Measurements from ENCODE around the gene RAF1. TPM values are rescaled to one million over a fixed set of nuclear protein-coding genes. Genes with fewer than 3 reads are reported as not detected.

The RAF1 gene
- total RNA-seq, 1 experiment from 2014 or later: 64.3 TPM

DNA sequence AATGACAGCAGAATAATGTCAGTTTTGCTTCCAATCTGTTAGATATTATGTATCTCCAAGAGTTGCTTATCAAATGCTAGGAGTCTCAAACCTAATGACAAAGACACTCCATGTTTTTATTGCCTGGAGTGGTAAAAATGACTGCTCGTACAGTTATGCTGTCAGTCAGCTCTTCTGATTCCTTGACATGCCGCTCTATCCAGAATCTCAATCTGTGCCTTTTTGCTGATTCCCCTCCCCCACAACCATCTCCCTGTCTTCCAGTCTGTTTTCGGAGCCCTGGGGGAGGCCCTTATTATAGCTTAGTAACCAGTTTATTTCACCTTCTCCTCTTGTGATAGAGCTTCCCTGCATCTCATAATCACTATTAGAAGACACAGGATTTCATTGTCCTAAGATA is 104.4 kb downstream of the RAF1 start:
- Histone ChIP-seq H3K27me3 (ENCODE audit: insufficient read depth, low read length) (no peaks in the 10 kb centered on the region), H3K9ac (ENCODE audit: low read length) (no peak overlapping the region), H4K20me1 (ENCODE audit: insufficient read depth) (peaks cover 6% of the 10 kb centered on the region; the same call in 1 of the 2 replicates), H3K9me2 (ENCODE audit: insufficient read depth) (no peaks in the 10 kb centered on the region), H3K79me2 (ENCODE audit: insufficient read depth, low read length) (peaks cover 75% of the 10 kb centered on the region), H3K4me3 (replicated peaks in 1 of 2; ENCODE audit: low read depth in 1 of 2, low read length in 2 of 2) (no peak overlapping the region), H3K27ac (ENCODE audit: low read depth, low read length) (no peak overlapping the region), H3K4me2 (ENCODE audit: low read length) (no peak overlapping the region), H3K9me3 (ENCODE audit: control insufficient read depth in 1 of 2, insufficient read depth in 1 of 2, low read depth in 1 of 2, low read length in 2 of 2) (no peaks in the 10 kb centered on the region), H2AFZ (ENCODE audit: low read depth, low read length, poor library complexity, severe bottlenecking) (no peak overlapping the region), H3K36me3 (ENCODE audit: control insufficient read depth in 1 of 2, insufficient read depth in 2 of 2, low read length in 2 of 2) (no peaks in the 10 kb centered on the region), H3K4me1 (ENCODE audit: control insufficient read depth in 1 of 2, insufficient read depth in 2 of 2, low read length in 2 of 2) (peaks cover 8 to 26% of the 10 kb centered on the region in 2 experiments)
- ATAC-seq: no peak
- POLR2A ChIA-PET: no interaction called here
- BruUV-seq (replicated peaks): no TSS peak
- DNase-seq (ENCODE audit: low read depth, low spot score): no peak
- TF ChIP-seq ELF1 (IDR thresholded peaks at IDR 0.05; ENCODE audit: borderline replicate concordance, low read depth): no peak
- no peak for TF ChIP-seq MAX (IDR thresholded peaks at IDR 0.05)
- no peak for TF ChIP-seq RAD21 (IDR thresholded peaks at IDR 0.05; ENCODE audit: low read depth)
- no peak for TF ChIP-seq CEBPB (IDR thresholded peaks at IDR 0.05; ENCODE audit: low read depth)
- no peak for TF ChIP-seq JUND (IDR thresholded peaks at IDR 0.05)
- TF ChIP-seq SRF (IDR thresholded peaks at IDR 0.05; ENCODE audit: low read depth): no peak
- no peak for TF ChIP-seq EZH2phosphoT487 (IDR thresholded peaks at IDR 0.05; ENCODE audit: borderline replicate concordance)
- TF ChIP-seq SIN3A (IDR thresholded peaks at IDR 0.05; ENCODE audit: low read depth): no peak
- TF ChIP-seq TCF7L2 (IDR thresholded peaks at IDR 0.05; ENCODE audit: borderline replicate concordance, extremely low read depth, insufficient read depth, insufficient read length): no peak
- CTCF ChIA-PET: no interaction called here
- RAD21 ChIA-PET (ENCODE audit: low non-redundant PET in 1 of 2, low total read pairs in 2 of 2, uncharacterized antibody in 2 of 2, unreplicated experiment in 2 of 2): no interaction called here
- intact Hi-C loops (cut with micrococcal nuclease): loop anchor here (5.0 kb wide), 1 partner anchor 103 kb away; the partner anchor contains the start of gene RAF1

GRCh38 chr3:12558706-12559105 is 105.2 kb downstream of the RAF1 start:
- BruUV-seq (replicated peaks): no TSS peak
- RAD21 ChIA-PET (ENCODE audit: low non-redundant PET in 1 of 2, low total read pairs in 2 of 2, uncharacterized antibody in 2 of 2, unreplicated experiment in 2 of 2): no interaction called here
- no peak for DNase-seq (ENCODE audit: low read depth, low spot score)
- TF ChIP-seq RAD21 (IDR thresholded peaks at IDR 0.05; ENCODE audit: low read depth) (no peak), ZNF274 (IDR thresholded peaks at IDR 0.05; ENCODE audit: low read depth, low read length) (no peak), CBX3 (IDR thresholded peaks at IDR 0.05; ENCODE audit: low read depth) (no peak), EZH2phosphoT487 (IDR thresholded peaks at IDR 0.05; ENCODE audit: borderline replicate concordance) (no peak), CTCF (IDR thresholded peaks at IDR 0.05 in 2 of 3, conservative IDR thresholded peaks at IDR 0.05 in 1 of 3; ENCODE audit: borderline replicate concordance in 1 of 3, insufficient read depth in 1 of 3, low read depth in 2 of 3, low read length in 2 of 3) (no peak), SRF (IDR thresholded peaks at IDR 0.05; ENCODE audit: low read depth) (no peak), POLR2AphosphoS5 (IDR thresholded peaks at IDR 0.05; ENCODE audit: low read depth, low read length) (no peak), REST (IDR thresholded peaks at IDR 0.05; ENCODE audit: low read depth) (no peak), MAX (IDR thresholded peaks at IDR 0.05) (no peak), CEBPB (IDR thresholded peaks at IDR 0.05; ENCODE audit: low read depth) (no peak)

More at GRCh38 chr3:12558706-12559105, 105.2 kb downstream of the RAF1 start:
- H4K20me1 ChIP-seq (ENCODE audit: insufficient read depth): peaks cover 6% of the 10 kb centered on the region; the same call in 1 of the 2 replicates
- H3K79me2 ChIP-seq (ENCODE audit: insufficient read depth, low read length): peaks cover 66% of the 10 kb centered on the region
- ChIA-PET POLR2A (no interaction called here), CTCF (no interaction called here)
- peak overlapping the region in 1 of 2 experiments; percentile 95; a peak in 2 of 4 replicates for H3K4me3 ChIP-seq (replicated peaks in 1 of 2; ENCODE audit: low read depth in 1 of 2, low read length in 2 of 2)
- no peak for ATAC-seq
- H3K9me3 ChIP-seq (ENCODE audit: control insufficient read depth in 1 of 2, insufficient read depth in 1 of 2, low read depth in 1 of 2, low read length in 2 of 2): no peaks in the 10 kb centered on the region
- intact Hi-C loops (cut with micrococcal nuclease): loop anchor here (5.0 kb wide), 1 partner anchor 104 kb away; the partner anchor contains the start of gene RAF1
- H3K9ac ChIP-seq (ENCODE audit: low read length): no peak overlapping the region
- H3K4me1 ChIP-seq (ENCODE audit: control insufficient read depth in 1 of 2, insufficient read depth in 2 of 2, low read length in 2 of 2): peaks cover 8 to 26% of the 10 kb centered on the region in 2 experiments
- H3K4me2 ChIP-seq (ENCODE audit: low read length): peak overlapping the region; percentile 85
- H3K9me2 ChIP-seq (ENCODE audit: insufficient read depth): no peaks in the 10 kb centered on the region
- H3K36me3 ChIP-seq (ENCODE audit: control insufficient read depth in 1 of 2, insufficient read depth in 2 of 2, low read length in 2 of 2): no peaks in the 10 kb centered on the region
- H3K27ac ChIP-seq (ENCODE audit: low read depth, low read length): no peak overlapping the region
- no peaks in the 10 kb centered on the region for H3K27me3 ChIP-seq (ENCODE audit: insufficient read depth, low read length)
- H2AFZ ChIP-seq (ENCODE audit: low read depth, low read length, poor library complexity, severe bottlenecking): no peak overlapping the region
